Kidney (tissue), 14 donors: ENCODE results near the gene CELF1. TPM values are rescaled to one million over a fixed set of nuclear protein-coding genes. Genes with fewer than 3 reads are reported as not detected.
A peak's percentile ranks its signal among the peaks of the same experiment; 100 is the strongest.

Experiments
- DNase-seq, 5 donors: peaks; one replicate each; pipeline ENCODE4 v3.0.0-alpha.2; 2013 to 2020
- FAIRE-seq: peaks from 2 replicates; lab custom pipeline; 2012; peaks lifted over from hg19 to GRCh38; lab: Jason Lieb, UNC
- H3K27ac ChIP-seq, 2 donors: one replicate each; pipeline ENCODE4 v1.7.0; 2013; ENCODE audit warnings: low read depth in 2 of 2, low read length in 2 of 2, inconsistent platforms in 1 of 2
- H3K27me3 ChIP-seq: one replicate; pipeline ENCODE4 v1.7.1; 2013; ENCODE audit warnings: low read length, inconsistent platforms; ENCODE audit not compliant: control insufficient read depth, insufficient read depth
- H3K36me3 ChIP-seq, 3 donors: one replicate each; pipeline versions ENCODE4 v1.7.0 to v1.7.1; 2013; ENCODE audit warnings: low read length in 3 of 3, control low read depth in 1 of 3, inconsistent platforms in 1 of 3; ENCODE audit not compliant: insufficient read depth in 3 of 3, control insufficient read depth in 2 of 3
- H3K4me1 ChIP-seq, 3 donors: one replicate each; pipeline versions ENCODE4 v1.7.0 to v1.7.1; 2013; ENCODE audit warnings: low read length in 3 of 3, inconsistent platforms in 1 of 3, low read depth in 1 of 3; ENCODE audit not compliant: control insufficient read depth in 2 of 3, insufficient read depth in 2 of 3
- H3K4me3 ChIP-seq, 3 donors: one replicate each; pipeline versions ENCODE4 v1.7.0 to v1.8.1; 2013; ENCODE audit warnings: low read length in 3 of 3, control low read depth in 1 of 3, inconsistent platforms in 1 of 3
- H3K9ac ChIP-seq, 3 donors: one replicate each; pipeline versions ENCODE4 v1.7.0 to v1.7.1; 2013; ENCODE audit warnings: low read length in 3 of 3, control low read depth in 1 of 3, inconsistent platforms in 1 of 3
- H3K9me3 ChIP-seq, 3 donors: one replicate each; pipeline versions ENCODE4 v1.7.0 to v1.7.1; 2013; ENCODE audit warnings: low read length in 3 of 3, control low read depth in 1 of 3, inconsistent platforms in 1 of 3; ENCODE audit not compliant: control insufficient read depth in 2 of 3, insufficient read depth in 1 of 3
- intact Hi-C: fragments of 100-400 bp; cut with DNase I; formaldehyde crosslinking; loops from one replicate; pipeline ENCODE4 v1.11.1; 2022
- polyA plus RNA-seq: library from polyadenylated mRNA; stranded (reverse); fragments of 350-450 nt; fragmentation: Illumina TruSeq; extraction: RNeasy Lipid Tissue Mini Kit (QIAGEN cat#74804); gene quantifications from one replicate; pipeline ENCODE4 v1.2.3, GENCODE V29; 2014; ENCODE audit warnings: low read depth, low replicate concordance; ENCODE audit not compliant: insufficient read depth
- total RNA-seq: library from RNA; stranded (reverse); fragmentation: NEBNext Ultra II Directional; extraction: Animal tissue kit (Norgen Biotek cat#: 25700); gene quantifications from one replicate; pipeline ENCODE4 v1.2.1, GENCODE V29; 2021
- TF ChIP-seq, protein P1 (sequence below): IDR thresholded peaks from 3 replicates; pipeline ENCODE4 v1.5.1; 2012; ENCODE audit warnings: mild to moderate bottlenecking, moderate library complexity, borderline replicate concordance; ENCODE audit not compliant: insufficient read depth; ENCODE audit errors: extremely low read depth
- donor health status: control.
- donor health status: control.
- donor health status: control.
- donor health status: control.
- donor health status: control.
- donor health status: DM: yes; HTN: yes; CAD: no.
- donor health status: Normal renal cell carcinoma (clear cell type).

The CELF1 gene
- total and polyA plus RNA-seq, 2 donors from 2014 or later = 30.8 to 115 TPM

DNA sequence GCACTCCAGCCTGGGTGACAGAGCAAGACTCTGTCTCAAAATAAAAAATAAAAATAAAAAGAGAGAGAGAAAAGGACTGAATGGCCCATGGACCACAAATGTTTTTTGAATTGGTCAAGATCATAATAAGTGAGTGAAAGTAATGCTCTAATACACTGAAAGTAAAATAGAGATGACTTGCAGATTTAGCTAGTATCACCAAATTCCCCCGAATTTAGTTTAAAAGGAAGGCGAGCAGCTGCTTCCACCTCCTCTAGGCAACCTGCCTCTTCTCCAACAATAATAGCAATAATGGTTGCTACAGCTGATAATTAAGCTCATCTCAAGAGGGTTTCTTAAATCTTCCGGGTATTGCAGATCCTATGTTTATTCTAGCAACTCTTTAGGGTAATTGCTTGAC, 36.8 kb downstream of the CELF1 start:
- Histone ChIP-seq H3K36me3 (no peaks in the 10 kb centered on the region), H3K27me3 (no peaks in the 10 kb centered on the region), H3K4me1 (peaks cover 0 to 16% (median 9%) of the 10 kb centered on the region in 3 donors), H3K9ac (no peak overlapping the region), H3K4me3 (no peak overlapping the region), H3K27ac (no peak overlapping the region), H3K9me3 (no peaks in the 10 kb centered on the region)
- DNase-seq = no peak
- TF ChIP-seq, protein P1, sequence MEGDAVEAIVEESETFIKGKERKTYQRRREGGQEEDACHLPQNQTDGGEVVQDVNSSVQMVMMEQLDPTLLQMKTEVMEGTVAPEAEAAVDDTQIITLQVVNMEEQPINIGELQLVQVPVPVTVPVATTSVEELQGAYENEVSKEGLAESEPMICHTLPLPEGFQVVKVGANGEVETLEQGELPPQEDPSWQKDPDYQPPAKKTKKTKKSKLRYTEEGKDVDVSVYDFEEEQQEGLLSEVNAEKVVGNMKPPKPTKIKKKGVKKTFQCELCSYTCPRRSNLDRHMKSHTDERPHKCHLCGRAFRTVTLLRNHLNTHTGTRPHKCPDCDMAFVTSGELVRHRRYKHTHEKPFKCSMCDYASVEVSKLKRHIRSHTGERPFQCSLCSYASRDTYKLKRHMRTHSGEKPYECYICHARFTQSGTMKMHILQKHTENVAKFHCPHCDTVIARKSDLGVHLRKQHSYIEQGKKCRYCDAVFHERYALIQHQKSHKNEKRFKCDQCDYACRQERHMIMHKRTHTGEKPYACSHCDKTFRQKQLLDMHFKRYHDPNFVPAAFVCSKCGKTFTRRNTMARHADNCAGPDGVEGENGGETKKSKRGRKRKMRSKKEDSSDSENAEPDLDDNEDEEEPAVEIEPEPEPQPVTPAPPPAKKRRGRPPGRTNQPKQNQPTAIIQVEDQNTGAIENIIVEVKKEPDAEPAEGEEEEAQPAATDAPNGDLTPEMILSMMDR = no peak
- intact Hi-C loops = no loop called here
- no peak for FAIRE-seq

DNA sequence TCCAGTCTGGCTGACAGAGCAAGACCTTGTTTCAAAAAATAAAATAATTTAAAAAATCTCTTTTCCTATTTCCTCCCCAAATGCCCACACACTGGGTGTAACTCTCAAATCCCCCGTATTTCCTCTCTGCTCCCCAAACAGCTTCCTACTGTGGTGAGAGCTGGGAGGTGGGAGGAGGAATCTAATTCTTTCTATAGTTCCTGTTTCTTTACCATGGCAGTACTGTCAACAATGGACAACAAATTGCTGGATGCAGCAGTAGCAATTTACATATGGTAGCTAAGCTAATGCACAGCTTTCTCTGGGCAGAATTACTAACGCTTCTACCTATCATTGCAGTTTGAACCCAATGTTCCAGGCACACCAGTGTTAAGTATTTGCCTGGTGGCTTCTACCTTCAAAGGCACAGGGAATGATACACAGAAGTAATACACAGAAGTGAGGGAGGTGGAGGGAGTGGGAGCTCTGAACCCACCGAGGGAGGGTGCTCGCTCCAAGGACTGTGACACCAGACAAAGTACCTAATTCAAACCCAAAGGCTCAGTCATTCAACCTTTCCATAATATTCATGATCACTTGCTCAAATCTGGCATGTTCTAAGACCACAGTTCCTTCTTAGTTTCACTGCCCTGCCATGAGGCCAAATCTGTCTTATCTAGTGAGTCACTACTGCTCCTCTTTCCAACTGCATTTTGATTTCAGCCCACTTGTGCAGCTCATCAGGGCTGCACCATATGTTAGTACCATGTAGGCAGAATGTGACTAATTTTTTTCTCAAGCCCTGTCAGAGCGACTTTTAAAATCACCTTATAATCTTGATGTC, 37.9 kb downstream of the CELF1 start:
- FAIRE-seq = no peak
- Histone ChIP-seq H3K9me3 (no peaks in the 10 kb centered on the region), H3K9ac (no peak overlapping the region), H3K4me1 (peaks cover 0 to 16% (median 9%) of the 10 kb centered on the region in 3 donors), H3K27me3 (no peaks in the 10 kb centered on the region), H3K27ac (no peak overlapping the region), H3K36me3 (no peaks in the 10 kb centered on the region), H3K4me3 (no peak overlapping the region)
- intact Hi-C loops = no loop called here
- DNase-seq = peak in 1 of 5 donors; percentile 22
- TF ChIP-seq, protein P1 = no peak

DNA sequence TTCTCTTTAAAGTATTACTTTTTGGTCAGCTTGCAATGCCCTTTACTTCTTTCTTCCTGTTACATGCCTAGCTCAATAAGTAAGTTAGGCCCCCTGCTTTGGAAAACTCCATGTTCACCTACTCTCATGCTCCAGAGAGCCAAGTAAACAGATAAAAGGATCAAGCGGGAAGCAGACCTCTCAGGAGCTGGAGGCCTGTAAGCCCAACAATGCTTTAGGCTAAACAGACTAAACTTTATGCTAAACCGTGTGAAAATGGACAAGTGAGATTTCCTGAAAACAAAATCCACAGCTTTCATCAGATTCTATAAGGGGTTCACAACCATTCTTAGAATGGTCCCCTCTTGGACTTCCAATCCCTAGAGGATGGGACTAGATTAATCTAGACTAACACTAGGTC, 40.2 kb downstream of the CELF1 start:
- Histone ChIP-seq H3K4me3 (no peak overlapping the region), H3K9ac (no peak overlapping the region), H3K36me3 (no peaks in the 10 kb centered on the region), H3K9me3 (no peaks in the 10 kb centered on the region), H3K4me1 (peaks cover 0 to 30% (median 19%) of the 10 kb centered on the region in 3 donors), H3K27me3 (no peaks in the 10 kb centered on the region), H3K27ac (peak overlapping the region; percentile 20)
- intact Hi-C loops = no loop called here
- FAIRE-seq (no peak), DNase-seq (peak in 1 of 5 donors; percentile 25)
- TF ChIP-seq, protein P1 = no peak
